Measurements from ENCODE around the gene LAMA5.

LAMA5 gene

GRCh38 chr20:62322492-62323041 is 44.5 kb downstream of the LAMA5 start:
- Histone ChIP-seq H3K9ac (no peak overlapping the region), H3K4me1 (ENCODE audit: low read depth, poor library complexity, severe bottlenecking) (peaks cover 6% of the 10 kb centered on the region), H3K36me3 (ENCODE audit: insufficient read depth) (no peaks in the 10 kb centered on the region; the same call in 1 of the 2 replicates), H3K4me2 (no peak overlapping the region), H3K4me3 (IDR thresholded peaks at IDR 0.05; ENCODE audit: insufficient read depth, low read depth, low read length) (no peak overlapping the region), H3K27me3 (ENCODE audit: insufficient read depth, low read depth) (no peaks in the 10 kb centered on the region), H4K20me1 (ENCODE audit: insufficient read depth) (no peaks in the 10 kb centered on the region), H2AFZ (ENCODE audit: low read depth) (no peak overlapping the region), H3K79me2 (ENCODE audit: insufficient read depth, low read depth) (no peaks in the 10 kb centered on the region), H3K27ac (no peak overlapping the region)
- TF ChIP-seq CTCF (conservative IDR thresholded peaks at IDR 0.05; ENCODE audit: low read depth, low read length), result no peak

- H3K79me2 ChIP-seq (ENCODE audit: insufficient read depth, low read depth), result no peaks in the 10 kb centered on the region
- H2AFZ ChIP-seq (ENCODE audit: low read depth), result no peak overlapping the region
- no peak overlapping the region for H3K4me2 ChIP-seq
- no peak for TF ChIP-seq CTCF (conservative IDR thresholded peaks at IDR 0.05; ENCODE audit: low read depth, low read length)
- H4K20me1 ChIP-seq (ENCODE audit: insufficient read depth), result no peaks in the 10 kb centered on the region
- H3K4me3 ChIP-seq (IDR thresholded peaks at IDR 0.05; ENCODE audit: insufficient read depth, low read depth, low read length), result no peak overlapping the region
- no peak overlapping the region for H3K9ac ChIP-seq
- peaks cover 6% of the 10 kb centered on the region for H3K4me1 ChIP-seq (ENCODE audit: low read depth, poor library complexity, severe bottlenecking)
- H3K27me3 ChIP-seq (ENCODE audit: insufficient read depth, low read depth), result no peaks in the 10 kb centered on the region
- no peaks in the 10 kb centered on the region; the same call in 1 of the 2 replicates for H3K36me3 ChIP-seq (ENCODE audit: insufficient read depth)
- H3K27ac ChIP-seq, result no peak overlapping the region
Observed at GRCh38 chr20:62321975-62322374, 45.1 kb downstream of the LAMA5 start.

GRCh38 chr20:62321521-62321948 is 45.6 kb downstream of the LAMA5 start:
- no peak overlapping the region for H3K4me3 ChIP-seq (IDR thresholded peaks at IDR 0.05; ENCODE audit: insufficient read depth, low read depth, low read length)
- peaks cover 6% of the 10 kb centered on the region for H3K4me1 ChIP-seq (ENCODE audit: low read depth, poor library complexity, severe bottlenecking)
- H3K9ac ChIP-seq, result no peak overlapping the region
- H4K20me1 ChIP-seq (ENCODE audit: insufficient read depth), result no peaks in the 10 kb centered on the region
- no peaks in the 10 kb centered on the region for H3K79me2 ChIP-seq (ENCODE audit: insufficient read depth, low read depth)
- TF ChIP-seq CTCF (conservative IDR thresholded peaks at IDR 0.05; ENCODE audit: low read depth, low read length), result no peak
- no peak overlapping the region for H2AFZ ChIP-seq (ENCODE audit: low read depth)
- H3K27ac ChIP-seq, result no peak overlapping the region
- no peak overlapping the region for H3K4me2 ChIP-seq
- no peaks in the 10 kb centered on the region; the same call in 1 of the 2 replicates for H3K36me3 ChIP-seq (ENCODE audit: insufficient read depth)
- no peaks in the 10 kb centered on the region for H3K27me3 ChIP-seq (ENCODE audit: insufficient read depth, low read depth)

GRCh38 chr20:62320581-62321354 is 46.3 kb downstream of the LAMA5 start:
- H3K27me3 ChIP-seq (ENCODE audit: insufficient read depth, low read depth), result no peaks in the 10 kb centered on the region
- H2AFZ ChIP-seq (ENCODE audit: low read depth), result no peak overlapping the region
- no peak overlapping the region for H3K4me3 ChIP-seq (IDR thresholded peaks at IDR 0.05; ENCODE audit: insufficient read depth, low read depth, low read length)
- H3K9ac ChIP-seq, result no peak overlapping the region
- TF ChIP-seq CTCF (conservative IDR thresholded peaks at IDR 0.05; ENCODE audit: low read depth, low read length), result no peak
- H3K27ac ChIP-seq, result no peak overlapping the region
- no peaks in the 10 kb centered on the region; the same call in 1 of the 2 replicates for H3K36me3 ChIP-seq (ENCODE audit: insufficient read depth)
- H3K4me2 ChIP-seq, result no peak overlapping the region
- H3K79me2 ChIP-seq (ENCODE audit: insufficient read depth, low read depth), result no peaks in the 10 kb centered on the region
- peaks cover 6% of the 10 kb centered on the region for H3K4me1 ChIP-seq (ENCODE audit: low read depth, poor library complexity, severe bottlenecking)
- no peaks in the 10 kb centered on the region for H4K20me1 ChIP-seq (ENCODE audit: insufficient read depth)
